Camera-type eye (tissue), 1 donor: ENCODE data around the gene CELF5. TPM values are rescaled to one million over a fixed set of nuclear protein-coding genes. Genes with fewer than 3 reads are reported as not detected.

Experiments used
- total RNA-seq: library from RNA; depleted of rRNA; stranded (reverse); fragments of >200 nt; gene quantifications from one replicate; pipeline ENCODE4 v1.2.3, GENCODE V29; 2014

Gene CELF5
- total RNA-seq: 13.4 TPM

DNA sequence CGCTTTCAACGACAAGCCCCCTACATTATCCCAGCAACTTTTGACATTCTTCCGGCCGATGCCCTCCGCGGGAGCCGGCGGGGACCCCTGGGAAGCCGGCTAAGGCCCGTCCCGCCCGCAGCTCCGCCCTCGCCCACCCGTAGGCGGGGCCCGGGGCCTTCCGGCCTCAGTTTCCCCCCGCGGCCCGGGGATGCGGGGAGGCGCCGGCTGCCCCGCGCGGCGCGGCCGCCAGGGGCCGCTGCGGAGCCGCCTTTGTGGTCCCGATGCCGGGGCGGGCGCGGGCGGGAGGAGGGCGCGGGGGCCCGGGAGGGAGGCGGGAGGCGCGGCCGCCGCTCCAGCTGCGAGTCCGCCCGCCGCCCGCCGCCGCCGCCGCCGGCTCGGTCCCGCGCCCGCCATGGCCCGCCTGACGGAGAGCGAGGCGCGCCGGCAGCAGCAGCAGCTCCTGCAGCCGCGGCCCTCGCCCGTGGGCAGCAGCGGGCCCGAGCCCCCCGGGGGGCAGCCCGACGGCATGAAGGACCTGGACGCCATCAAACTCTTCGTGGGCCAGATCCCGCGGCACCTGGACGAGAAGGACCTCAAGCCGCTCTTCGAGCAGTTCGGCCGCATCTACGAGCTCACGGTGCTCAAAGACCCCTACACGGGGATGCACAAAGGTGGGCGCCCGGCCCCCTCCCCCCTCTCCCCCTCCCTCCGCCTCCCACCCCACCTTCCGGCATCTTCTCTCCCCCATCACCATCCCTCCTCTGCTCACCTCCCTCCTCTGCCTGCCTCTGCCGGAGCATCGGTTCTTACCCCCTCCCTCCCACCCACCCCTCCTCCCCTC, at the start of gene CELF5:
TSS of gene CELF5 (plus strand) at position 316 of the 823 bp plus-strand sequence. CDS start at position 395, 79 bp downstream.

DNA sequence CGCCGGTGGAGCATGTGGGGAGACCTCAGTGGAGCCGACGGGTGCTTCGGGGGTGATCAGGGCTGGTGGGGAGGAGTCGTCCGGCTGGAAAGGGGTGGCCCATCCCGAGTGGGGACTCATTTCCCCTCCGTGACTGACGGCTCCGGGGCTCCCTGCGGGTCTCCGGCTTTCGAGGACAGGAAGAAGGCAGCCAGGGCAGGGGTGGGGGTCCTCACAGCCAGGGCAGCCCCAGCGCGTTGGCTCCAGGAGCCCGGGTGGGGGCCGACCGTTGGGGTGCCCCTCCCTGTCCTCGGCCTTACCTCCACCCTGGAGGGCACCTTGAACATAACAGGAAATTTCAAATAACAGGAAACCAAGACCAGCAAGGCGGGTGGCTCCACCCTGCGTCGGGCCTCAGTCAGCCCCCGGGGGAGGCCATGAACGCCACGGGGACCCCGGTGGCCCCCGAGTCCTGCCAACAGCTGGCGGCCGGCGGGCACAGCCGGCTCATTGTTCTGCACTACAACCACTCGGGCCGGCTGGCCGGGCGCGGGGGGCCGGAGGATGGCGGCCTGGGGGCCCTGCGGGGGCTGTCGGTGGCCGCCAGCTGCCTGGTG, 46.0 kb upstream of the CELF5 start, which contains the start of gene S1PR4:
TSS of gene S1PR4 (plus strand) at position 393 of the 596 bp plus-strand sequence. CDS start at position 417, 24 bp downstream.

DNA sequence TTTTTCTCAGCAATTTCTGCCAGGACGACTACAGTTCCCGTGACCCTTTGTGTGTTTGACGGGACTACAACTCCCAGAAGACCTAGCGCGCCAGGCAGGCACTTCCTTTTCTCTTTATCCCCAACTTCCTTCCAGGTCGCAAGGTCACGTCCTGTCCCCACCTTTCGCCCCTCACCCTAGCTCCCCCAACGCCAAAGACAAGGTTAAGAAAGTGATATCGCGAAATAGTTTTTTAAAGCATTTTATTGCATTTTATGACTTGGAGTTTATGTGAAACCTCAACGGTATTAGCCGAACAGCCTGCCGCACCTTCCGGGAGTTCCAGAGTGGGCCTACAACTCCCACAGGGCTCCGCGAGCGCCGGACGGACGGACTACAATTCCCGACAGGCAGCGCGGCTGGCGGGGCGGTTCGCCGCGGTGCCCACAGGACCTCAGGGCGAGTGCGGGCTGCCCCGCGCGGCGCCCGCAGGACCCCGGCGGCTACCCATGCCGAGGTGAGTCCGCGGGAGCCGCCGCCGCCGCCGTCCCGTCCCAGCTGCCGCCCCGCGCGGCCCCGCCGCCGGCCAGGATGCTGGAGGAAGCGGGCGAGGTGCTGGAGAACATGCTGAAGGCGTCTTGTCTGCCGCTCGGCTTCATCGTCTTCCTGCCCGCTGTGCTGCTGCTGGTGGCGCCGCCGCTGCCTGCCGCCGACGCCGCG, 38.9 kb upstream of the CELF5 start, which contains the start of gene NCLN:
TSS of gene NCLN (plus strand) at position 470 of the 699 bp plus-strand sequence. CDS start at position 571, 101 bp downstream.

Other genes with a start within 250 kb of the CELF5 start
- 5.2 TPM for gene TLE6, start 247.1 kb upstream of the CELF5 start, total RNA-seq
- 40.1 TPM for gene TLE2, start 195.4 kb upstream of the CELF5 start, total RNA-seq
- 128 TPM for gene TLE5, start 162.2 kb upstream of the CELF5 start, total RNA-seq
- 40.5 TPM for gene GNA11, start 130.3 kb upstream of the CELF5 start, total RNA-seq
- 3.0 TPM for gene GNA15, start 88.6 kb upstream of the CELF5 start, total RNA-seq
- 0.38 TPM for gene S1PR4, start 45.9 kb upstream of the CELF5 start, total RNA-seq
- gene NCLN, start 38.7 kb upstream of the CELF5 start, total RNA-seq: 19.5 TPM
- 63.5 TPM for gene NFIC, start 141.9 kb downstream of the CELF5 start, total RNA-seq